Measurements from ENCODE around the gene CDH1. TPM values are rescaled to one million over a fixed set of nuclear protein-coding genes. Genes with fewer than 3 reads are reported as not detected.

Gene CDH1
- total RNA-seq, 2 donors from 2014 or later: 118 to 123 TPM

DNA sequence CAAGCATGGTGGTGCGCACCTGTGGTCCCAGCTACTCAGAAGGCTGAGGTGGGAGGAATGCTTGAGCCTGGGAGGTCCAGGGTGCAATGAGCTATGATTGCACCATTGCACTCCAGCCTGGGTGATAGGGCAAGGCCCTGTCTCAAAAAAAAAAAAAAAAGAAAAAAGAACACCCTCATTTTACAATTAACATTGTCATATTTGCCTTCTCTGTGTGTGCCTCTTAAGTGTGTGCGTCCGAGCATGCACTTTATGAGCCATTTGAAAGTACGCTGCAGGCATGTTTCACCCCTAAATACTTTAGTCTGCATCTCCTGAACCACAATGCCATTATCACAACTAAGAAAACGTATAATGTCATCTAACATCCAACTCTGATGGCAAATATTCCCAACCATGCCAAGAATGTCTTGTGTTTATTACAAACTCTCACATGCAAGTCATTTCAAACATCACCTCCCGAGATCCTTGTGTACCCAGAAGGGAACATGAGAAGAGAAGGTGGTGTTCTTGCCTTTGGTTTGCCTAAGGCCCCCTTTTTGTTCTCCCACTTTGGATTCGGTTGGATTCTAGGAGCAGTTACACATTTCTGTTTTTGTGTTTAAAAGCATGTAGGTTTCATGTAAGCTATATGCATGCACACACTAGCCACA is 38.0 kb downstream of the CDH1 start:
- Mint-ChIP-seq H3K4me3 (no peak overlapping the region), H3K27ac (no peak overlapping the region), H3K27me3 (ENCODE audit: insufficient read depth) (no peaks in the 10 kb centered on the region), H3K4me1 (peaks cover 21% of the 10 kb centered on the region), H3K9me3 (no peaks in the 10 kb centered on the region), H3K36me3 (ENCODE audit: low read depth) (peaks cover 6% of the 10 kb centered on the region)
- no peaks in the 10 kb centered on the region for H3K27me3 ChIP-seq (ENCODE audit: control insufficient read depth, insufficient read depth, low read length, poor library complexity, severe bottlenecking)
- TF ChIP-seq CTCF (conservative IDR thresholded peaks at IDR 0.05): no peak
- H3K4me3 ChIP-seq (ENCODE audit: low read length): no peak overlapping the region
- H3K27ac ChIP-seq (ENCODE audit: low read depth, low read length): no peak overlapping the region
- 92 to 97% methylated on average over 5 to 7 of the region's 7 CpGs for WGBS, 2 experiments (ENCODE audit: insufficient coverage in 1 of 2, insufficient read length in 1 of 2)
- H3K4me1 ChIP-seq (ENCODE audit: control insufficient read depth, insufficient read depth, low read length): no peaks in the 10 kb centered on the region
- no peaks in the 10 kb centered on the region for H3K36me3 ChIP-seq (ENCODE audit: control insufficient read depth, insufficient read depth, low read length)
- H3K9me3 ChIP-seq (ENCODE audit: control insufficient read depth, low read length): no peaks in the 10 kb centered on the region
- DNase-seq: no peak
- no peak overlapping the region for H3K9ac ChIP-seq (ENCODE audit: extremely low read depth, low read length, poor library complexity, severe bottlenecking)

GRCh38 chr16:68776821-68777485 is 39.9 kb downstream of the CDH1 start:
- Mint-ChIP-seq H3K4me3 (no peak overlapping the region), H3K27me3 (ENCODE audit: insufficient read depth) (no peaks in the 10 kb centered on the region), H3K4me1 (peaks cover 30% of the 10 kb centered on the region), H3K36me3 (ENCODE audit: low read depth) (peaks cover 10% of the 10 kb centered on the region), H3K27ac (peak overlapping the region; percentile 45), H3K9me3 (no peaks in the 10 kb centered on the region)
- no peak overlapping the region for H3K9ac ChIP-seq (ENCODE audit: extremely low read depth, low read length, poor library complexity, severe bottlenecking)
- no peaks in the 10 kb centered on the region for H3K9me3 ChIP-seq (ENCODE audit: control insufficient read depth, low read length)
- no peaks in the 10 kb centered on the region for H3K27me3 ChIP-seq (ENCODE audit: control insufficient read depth, insufficient read depth, low read length, poor library complexity, severe bottlenecking)
- WGBS, 2 experiments (ENCODE audit: insufficient coverage in 1 of 2, insufficient read length in 1 of 2): 94 to 100% methylated on average over 3 to 6 of the region's 6 CpGs
- no peak overlapping the region for H3K27ac ChIP-seq (ENCODE audit: low read depth, low read length)
- TF ChIP-seq CTCF (conservative IDR thresholded peaks at IDR 0.05): no peak
- H3K4me1 ChIP-seq (ENCODE audit: control insufficient read depth, insufficient read depth, low read length): no peaks in the 10 kb centered on the region
- DNase-seq: no peak
- no peaks in the 10 kb centered on the region for H3K36me3 ChIP-seq (ENCODE audit: control insufficient read depth, insufficient read depth, low read length)
- H3K4me3 ChIP-seq (ENCODE audit: low read length): no peak overlapping the region

DNA sequence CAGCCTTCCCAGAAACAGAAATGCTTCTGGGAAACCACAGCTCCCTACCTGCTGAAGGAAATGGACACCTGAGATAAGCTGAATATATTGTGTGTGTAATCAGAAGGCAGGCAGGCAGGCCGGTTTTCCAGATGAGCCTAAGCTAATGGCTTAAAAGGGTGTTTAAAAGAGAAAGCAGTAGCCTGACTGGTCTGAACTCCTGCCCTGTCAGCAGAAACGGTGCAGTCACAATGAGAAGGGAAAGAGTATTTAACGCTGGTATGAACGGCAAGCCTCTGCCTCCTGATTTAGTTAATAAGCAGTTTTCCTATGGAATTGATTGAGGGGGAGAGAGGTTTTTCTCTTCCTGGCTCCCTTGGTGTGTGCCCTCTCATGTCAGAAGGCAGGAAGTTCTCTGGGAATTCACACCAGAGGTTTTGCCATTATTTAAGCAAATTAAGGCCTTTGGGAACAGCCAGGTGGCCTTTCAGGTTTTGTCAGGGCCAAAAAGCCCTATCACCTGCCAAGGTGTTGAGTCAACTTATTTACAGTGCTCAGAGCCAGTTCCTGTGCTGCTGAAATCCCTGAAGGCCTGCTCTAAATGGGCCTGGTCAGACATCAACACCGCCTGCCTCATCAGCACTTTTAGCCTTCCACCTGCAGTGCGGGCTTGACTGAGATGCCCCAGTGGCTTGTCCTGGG is 41.6 kb downstream of the CDH1 start:
- Histone ChIP-seq H3K4me3 (ENCODE audit: low read length) (no peak overlapping the region), H3K27me3 (ENCODE audit: control insufficient read depth, insufficient read depth, low read length, poor library complexity, severe bottlenecking) (no peaks in the 10 kb centered on the region), H3K36me3 (ENCODE audit: control insufficient read depth, insufficient read depth, low read length) (no peaks in the 10 kb centered on the region), H3K4me1 (ENCODE audit: control insufficient read depth, insufficient read depth, low read length) (no peaks in the 10 kb centered on the region), H3K9ac (ENCODE audit: extremely low read depth, low read length, poor library complexity, severe bottlenecking) (no peak overlapping the region), H3K27ac (ENCODE audit: low read depth, low read length) (peak overlapping the region; percentile 19), H3K9me3 (ENCODE audit: control insufficient read depth, low read length) (no peaks in the 10 kb centered on the region)
- Mint-ChIP-seq H3K27me3 (ENCODE audit: insufficient read depth) (no peaks in the 10 kb centered on the region), H3K9me3 (no peaks in the 10 kb centered on the region), H3K4me1 (peaks cover 32% of the 10 kb centered on the region), H3K36me3 (ENCODE audit: low read depth) (peaks cover 4% of the 10 kb centered on the region), H3K27ac (peak overlapping the region; percentile 95), H3K4me3 (no peak overlapping the region)
- TF ChIP-seq CTCF (conservative IDR thresholded peaks at IDR 0.05): peak; percentile 16
- DNase-seq: peak; percentile 92
- 38 to 39% methylated on average over 6 of the region's 6 CpGs for WGBS, 2 experiments (ENCODE audit: insufficient coverage in 1 of 2, insufficient read length in 1 of 2)

Measured in endodermal cell (in vitro differentiated cells).